Fibroblast of peridontal ligament (primary cell): ENCODE data around the gene CXXC1.
A peak's percentile ranks its signal among the peaks of the same experiment; 100 is the strongest.
"Not testable (repeated sequence)": the region's sequence is repeated elsewhere in the genome, so short reads cannot be mapped to it uniquely, and the experiment has no call there.

Experiments used
- DNase-seq: peaks from one replicate; pipeline ENCODE4 v3.0.0-alpha.2; 2010; ENCODE audit errors: extremely low read depth

The CXXC1 gene

DNA sequence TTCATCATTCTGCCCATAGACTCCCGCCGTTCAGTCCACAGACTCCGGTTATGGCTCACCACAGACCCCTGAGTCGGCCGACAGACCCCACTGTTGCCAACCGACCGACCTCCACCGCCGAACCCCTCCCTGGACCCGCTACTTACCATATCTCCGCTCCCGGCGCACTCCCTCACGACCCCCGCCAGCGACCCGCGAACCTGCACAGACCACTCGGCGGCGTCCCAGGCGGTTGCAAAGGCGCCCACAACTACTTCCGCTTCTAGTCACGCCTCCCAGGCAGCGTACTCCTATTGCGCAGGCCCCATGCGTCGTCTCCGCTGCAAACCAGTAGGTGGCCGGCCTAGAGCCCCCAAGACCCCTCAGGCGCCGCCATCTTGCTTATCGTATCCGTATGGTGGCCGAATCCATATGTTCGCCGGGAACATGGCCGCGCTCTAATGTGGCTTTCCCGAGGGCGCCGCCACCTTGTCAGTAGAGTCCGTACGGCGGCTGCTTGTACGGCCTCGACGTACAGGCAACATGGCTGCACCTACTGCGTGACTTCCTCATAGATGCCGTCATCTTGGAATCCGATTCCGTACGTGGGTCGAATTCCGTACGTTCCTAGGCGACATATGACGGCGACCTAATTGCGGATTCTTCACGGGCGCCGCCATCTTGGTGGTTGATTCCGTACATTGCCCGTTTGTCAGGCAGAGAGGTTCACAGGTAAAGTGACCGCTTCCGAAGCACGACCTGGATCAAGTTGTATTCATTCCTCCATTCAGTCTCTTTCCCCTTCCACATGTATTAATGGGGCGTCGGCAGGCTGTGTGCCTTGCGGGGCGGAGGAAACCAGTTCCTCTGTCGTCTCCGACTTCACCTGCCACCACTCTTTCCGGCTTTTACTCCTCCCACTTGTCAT lies at the start of gene CXXC1:
TSS of gene CXXC1 (minus strand) at position 252 of the 907 bp plus-strand sequence. CDS start at position 149, 103 bp downstream.
- peak; percentile 100 for DNase-seq

DNA sequence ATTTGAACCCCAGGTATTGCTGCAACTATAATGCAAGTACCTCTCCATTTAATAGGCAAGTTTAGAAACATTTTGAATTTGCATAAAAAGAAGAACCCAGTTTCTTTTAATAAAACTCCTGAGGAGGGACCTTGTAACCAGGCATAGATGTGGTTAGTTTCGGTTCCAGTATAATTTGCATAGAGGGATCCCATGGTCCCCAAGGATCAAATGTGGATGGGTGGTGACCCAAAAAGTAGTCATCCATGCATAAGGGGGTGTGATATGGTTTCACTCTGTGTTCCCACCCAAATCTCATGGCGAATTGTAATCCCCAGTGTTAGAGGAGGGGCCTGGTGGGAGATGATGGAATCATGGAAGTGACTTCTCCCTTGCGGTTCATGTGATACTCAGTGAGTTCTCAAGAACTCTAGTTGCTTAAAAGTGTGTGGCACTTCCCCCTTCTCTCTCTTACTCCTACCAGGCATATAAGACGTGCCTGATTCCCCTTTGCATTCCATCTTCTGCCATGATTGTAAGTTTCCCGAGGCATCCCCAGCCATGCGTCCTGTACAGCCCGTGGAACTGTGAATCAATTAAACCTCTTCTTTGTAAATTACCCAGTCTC lies 47.2 kb upstream of the CXXC1 start:
- DNase-seq = no peak

DNA sequence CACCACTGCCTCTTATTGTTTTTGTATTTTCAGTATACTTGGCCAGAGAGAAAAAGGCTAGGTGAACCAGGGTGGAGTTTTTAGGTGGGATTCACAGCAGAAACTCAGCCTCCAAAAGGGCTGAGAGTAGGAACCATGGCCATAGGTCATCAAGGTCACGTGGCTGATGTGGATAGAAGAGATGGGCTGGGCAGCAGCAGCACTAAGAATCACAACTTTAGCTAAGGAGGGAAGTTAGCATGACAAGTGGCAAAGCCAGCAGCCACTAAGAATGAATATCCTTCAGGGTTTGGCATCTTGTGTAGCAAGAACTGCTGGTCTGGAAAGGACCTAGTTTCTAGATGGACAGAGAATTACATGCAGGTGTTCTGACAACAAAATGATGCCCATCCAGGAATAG lies 44.2 kb upstream of the CXXC1 start:
- no peak for DNase-seq

DNA sequence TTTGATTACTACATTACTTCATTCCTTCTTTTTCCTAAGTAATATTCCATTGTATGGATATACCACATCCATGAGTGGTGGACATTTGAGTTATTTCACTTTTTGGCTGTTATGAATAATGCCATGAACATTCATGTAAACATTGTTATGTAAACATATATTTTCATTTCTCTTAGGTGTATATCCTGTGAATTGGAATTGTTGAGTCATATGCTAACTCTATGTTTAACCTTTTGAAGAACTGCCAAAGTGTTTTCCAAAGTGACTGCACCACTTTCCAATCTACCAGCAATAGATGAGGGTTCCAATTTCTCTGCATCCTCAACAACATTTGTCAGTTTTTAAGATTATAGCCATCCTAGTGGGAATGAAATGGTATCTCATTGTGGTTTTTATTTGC lies 42.7 kb upstream of the CXXC1 start:
- no peak for DNase-seq

DNA sequence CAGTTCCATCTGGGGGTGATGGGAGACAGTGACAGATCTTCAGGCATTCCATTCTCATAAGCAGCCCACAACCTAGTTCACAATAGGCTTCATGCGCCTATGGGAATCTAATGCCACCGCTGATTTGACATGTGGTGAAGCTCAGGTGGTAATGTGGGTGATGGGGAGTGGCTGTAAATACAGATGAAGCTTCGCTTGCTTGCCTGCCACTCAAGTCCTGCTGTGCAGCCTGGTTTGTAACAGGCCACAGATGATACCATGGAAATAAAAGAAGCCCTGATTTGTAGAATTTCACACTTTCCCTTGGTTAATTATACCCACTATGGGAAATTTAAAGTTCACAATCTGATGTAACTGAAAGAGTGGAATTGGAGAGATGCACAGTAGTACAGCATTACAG lies 40.5 kb upstream of the CXXC1 start:
- DNase-seq = no peak

DNA sequence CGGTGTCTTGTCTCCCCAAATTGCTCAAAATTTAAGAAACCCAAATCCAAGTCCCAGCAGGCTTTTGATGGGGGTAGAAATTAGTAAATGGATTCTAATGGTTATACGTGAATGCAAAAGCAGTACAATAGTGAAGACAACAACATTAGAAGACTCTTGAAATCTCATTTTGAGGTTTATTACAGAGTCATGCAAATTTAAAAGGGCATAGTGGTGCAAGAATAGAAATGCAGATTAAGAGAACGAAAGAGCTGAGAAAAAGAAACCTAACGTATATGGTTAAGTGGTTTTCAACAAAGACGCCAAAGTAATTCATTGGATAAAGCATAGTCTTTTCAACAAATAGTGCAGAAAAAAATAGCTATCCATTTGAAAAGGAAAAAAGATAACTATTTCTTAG lies 33.2 kb upstream of the CXXC1 start:
- DNase-seq = no peak

DNA sequence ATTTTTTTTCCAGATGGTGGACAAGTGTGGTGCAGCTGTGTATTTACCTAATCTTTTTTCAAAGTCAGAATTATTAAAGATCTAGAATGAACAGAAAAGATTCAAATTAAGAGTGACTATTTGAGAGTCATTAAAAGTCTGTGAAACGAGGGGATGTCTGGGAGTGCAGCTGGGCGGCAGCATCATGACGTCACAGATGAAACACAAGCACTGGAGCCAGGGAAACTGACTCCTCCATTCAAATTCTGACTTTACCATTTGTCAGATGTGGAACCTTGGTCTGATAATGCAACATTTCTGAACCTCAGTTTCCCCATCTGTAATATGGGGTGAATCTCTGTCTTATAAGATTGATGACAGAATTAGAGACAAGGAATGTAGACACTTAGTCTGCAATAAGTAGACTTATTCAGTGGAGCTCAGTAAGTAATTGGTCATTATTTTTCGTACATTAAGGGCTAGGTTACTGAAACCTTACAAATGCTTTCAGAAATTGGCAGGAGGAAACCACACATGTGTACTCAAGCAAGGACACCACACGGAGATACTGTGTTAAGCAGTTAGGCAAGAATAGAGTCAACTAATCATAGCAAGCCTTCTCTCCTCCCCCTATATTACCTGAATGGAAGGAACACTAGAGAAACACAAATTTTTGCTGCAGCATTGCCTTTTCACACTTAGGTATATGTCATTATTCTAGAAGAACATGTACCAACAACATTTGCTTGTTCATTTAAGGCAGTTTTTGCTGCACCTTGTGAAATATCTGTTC lies 27.8 kb upstream of the CXXC1 start:
- DNase-seq = no peak

DNA sequence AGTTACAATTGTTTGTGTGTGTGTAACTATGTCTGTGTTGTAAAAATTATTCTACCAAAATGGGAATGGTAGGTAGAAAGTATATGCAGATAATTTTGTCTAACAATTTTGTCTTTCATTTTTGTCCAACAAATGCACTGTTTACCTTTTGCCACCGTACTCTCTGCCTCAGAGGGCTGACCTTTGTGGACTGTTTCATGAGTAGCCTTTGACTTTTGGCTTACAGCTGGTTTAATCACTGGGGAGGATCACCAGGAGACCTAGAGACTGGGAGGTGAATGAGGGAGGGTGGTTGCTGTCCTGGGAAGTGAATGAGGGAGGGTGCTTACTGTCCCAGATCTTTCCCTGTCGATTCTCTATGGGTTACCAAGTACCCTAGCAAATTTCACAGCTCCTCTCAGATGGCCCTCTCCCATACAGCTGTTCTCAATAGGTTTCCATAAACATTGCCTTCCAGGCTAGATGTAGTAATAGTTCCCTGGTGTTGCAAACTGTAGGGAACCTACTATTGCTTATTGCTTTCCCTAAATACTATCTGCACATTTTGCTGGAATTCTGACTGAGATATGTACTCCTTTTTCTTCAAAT lies 26.5 kb upstream of the CXXC1 start:
- no peak for DNase-seq

DNA sequence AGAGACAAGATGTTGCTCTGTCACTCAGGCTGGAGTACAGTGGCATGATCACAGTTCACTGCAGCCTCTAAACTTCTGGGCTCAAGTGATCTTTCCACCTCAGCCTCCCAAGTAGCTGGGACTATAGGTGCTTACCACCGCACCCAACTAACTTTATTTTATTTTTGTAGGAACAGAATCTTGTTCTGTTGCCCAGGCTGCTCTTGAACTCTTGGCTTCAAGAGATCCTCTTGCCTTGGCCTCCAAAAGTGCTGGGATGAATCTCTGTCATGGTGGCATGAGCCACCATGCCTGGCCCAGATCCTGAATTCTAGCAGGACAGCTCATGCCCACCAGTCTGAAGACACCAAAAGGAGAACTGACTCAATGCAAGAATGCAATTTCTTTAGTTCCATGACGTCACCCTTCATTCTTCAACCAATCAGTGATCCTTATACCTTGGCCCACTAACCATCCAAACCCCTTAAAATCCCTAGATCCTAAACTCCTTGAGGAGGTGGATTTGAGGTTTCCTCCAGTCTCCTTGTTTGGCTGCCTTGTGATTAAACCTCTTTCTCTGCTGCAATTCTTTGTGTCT lies 25.6 kb upstream of the CXXC1 start:
- DNase-seq = no peak

DNA sequence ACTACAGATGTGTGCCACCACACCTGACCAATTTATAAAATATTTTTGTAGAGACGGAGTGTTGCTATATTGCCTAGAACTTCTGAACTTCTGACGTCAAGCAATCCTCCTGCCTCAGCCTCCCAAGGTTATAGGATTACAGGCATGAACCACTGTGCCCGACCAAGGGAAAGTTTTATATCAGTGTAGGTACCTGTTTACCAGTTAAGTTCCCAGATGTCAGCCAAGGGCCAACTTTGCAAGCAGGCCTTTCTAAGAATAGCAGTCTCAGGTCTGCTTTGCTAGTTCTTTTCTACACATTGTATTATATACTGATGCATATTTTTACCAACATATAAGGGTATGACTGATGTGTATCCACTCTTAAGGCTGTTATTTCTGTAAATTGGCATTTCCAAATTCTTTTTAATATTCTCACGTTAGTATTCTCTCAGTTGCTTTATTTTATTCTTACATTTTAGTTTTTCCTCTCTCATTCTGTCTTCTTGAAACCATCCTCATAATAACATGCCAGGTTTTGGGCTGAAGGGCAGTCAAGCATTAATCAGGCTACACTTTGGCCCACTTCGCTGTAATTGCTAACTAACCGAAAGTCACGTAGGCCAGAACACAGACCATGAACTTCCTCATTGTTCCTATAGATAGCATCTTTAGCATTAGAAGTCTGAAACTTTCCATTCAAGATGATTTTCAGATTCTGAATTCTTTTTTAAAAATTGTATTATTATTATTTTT lies 25.0 kb upstream of the CXXC1 start:
- DNase-seq = no peak

DNA sequence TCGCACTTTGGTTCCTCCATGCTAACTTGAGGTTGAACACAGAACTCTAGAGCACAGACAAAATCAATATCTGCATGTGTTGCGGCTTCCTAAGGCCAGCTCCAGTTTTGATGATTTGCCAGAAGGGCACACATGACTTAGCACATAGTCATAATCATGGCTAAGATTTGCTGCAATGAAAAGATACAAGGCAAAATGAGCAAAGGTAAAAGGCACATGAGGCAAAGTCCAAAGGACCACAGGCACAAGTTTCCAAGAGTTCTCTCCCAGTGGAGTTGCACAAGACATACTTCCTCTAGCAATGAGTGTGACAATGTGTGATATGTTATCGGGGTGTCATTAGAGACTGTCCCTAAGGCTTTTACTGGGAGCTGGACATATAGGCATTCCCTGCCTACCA lies 24.2 kb upstream of the CXXC1 start:
- DNase-seq = no peak

DNA sequence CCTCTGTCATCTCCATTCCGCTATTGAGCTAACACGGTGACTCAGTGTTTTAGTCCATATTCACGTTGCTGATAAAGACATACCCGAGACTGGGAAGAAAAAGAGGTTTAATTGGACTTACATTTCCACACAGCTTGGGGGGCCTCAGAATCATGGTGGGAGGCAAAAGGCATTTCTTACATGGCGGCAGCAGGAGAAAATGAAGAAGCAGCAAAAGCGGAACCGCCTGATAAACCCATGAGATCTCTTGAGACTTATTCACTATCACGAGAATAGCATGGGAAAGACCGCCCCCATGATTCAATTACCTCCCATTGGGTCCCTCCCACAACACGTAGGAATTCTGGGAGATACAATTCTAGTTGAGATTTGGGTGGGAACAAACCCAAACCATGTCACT lies 22.6 kb upstream of the CXXC1 start:
- DNase-seq = no peak

DNA sequence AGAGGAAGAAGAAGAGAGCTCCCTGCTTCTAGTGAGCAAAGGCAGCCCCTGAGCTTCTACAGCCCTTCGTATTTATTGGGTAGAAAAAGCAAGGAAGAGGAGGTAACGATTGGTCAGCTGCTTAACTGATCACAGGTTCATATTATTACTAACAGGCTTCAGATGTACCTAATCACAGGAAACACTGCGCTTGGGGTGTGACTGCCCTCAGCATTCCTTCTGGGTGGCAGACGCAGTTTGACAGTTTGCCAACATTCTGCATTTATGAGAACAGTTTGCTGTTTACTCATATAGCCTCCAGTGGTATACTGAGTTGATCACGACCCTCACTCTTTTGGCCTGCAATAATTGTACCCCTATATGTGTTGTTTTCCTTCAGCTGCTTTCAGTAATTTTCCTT lies 21.4 kb upstream of the CXXC1 start:
- DNase-seq = not testable (repeated sequence)

DNA sequence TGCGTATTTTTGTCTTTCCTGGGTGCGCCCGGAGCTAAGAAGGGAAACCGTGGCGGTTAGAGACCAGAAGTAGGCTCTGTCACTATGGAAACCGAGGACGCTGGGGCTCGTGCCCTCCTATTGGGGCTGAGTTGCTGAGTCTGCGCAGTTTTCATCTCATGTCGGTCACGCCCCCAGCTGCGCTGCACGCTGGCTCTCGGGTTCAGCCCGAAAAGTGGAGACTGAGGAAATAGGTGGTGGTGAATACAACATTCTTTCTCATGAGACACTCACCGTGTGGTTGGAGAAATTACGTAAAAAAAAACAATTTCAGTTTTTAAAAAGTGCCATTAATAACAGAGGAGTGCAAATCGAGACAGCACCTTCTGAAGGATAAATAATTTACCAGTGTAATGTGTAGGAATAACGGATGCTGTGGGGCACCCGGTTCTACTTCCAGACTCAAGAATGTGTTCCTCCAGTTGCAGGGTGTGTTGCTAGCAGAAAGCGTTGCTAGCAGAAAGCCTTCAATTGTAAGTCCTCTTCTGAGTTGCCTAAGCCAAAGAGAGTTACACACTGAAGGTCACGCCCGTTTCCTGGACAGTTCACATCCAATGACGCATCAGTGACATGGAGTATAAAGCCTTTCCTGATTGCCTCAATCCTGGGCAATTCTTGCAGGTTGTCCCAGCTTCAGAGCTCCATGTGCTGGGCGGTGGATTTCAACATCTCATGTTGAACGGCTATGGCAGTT lies 20.4 kb upstream of the CXXC1 start:
- peak; percentile 88 for DNase-seq

DNA sequence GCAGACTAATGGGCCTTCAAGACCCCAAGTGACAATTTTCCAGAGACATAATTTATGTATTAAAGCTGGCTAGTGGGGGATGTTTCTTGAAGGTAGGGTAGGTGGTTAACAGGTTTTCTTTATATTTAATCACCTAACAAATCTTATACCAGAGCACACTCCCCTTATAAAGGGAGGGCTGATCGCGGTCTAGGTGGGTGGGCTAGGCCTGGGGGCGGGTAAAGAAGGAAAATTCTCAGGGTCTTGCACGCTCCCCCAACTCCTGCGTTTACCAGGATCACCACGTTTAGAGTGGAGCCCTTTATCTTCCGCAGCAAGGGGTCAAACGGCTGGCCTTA lies 19.9 kb upstream of the CXXC1 start:
- DNase-seq = no peak

DNA sequence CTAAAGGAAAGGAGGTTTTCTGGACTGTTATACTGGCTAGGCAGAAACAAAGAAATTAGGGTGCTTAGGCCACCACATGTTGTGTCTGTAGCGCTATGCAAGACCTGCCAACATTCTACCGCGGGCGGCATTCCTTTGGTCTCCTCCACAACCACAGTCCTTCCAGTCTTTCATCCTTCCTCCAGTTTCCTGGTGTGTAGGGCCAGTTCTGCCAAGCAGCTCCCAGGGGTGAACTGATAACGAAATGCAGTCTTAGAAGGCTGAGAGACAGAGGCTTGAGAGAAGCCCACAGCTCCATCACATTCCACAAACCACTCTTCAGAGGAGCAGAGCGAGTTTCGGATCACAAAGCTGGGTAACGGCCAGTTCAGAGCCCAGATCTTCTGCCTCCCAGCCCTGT lies 19.5 kb upstream of the CXXC1 start:
- DNase-seq = peak; percentile 80

DNA sequence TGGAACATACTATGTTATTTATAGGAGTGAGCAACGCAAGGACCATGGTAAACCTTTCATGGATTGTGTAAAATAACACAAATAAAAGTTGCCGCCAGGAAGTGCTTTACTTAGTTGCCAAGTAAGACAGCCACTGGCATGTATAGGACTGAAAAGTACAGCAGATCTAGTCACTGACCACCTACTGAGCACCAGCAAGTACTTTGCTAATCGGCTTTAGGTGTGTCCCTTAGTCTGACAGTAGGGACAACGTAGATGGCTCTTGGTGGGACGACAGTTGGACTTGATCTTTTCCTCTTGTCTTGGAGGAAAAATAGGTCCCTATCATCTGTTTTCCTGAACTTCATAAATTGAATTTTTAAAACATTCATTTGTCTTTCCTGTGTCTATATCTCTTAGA lies 13.6 kb upstream of the CXXC1 start:
- no peak for DNase-seq

DNA sequence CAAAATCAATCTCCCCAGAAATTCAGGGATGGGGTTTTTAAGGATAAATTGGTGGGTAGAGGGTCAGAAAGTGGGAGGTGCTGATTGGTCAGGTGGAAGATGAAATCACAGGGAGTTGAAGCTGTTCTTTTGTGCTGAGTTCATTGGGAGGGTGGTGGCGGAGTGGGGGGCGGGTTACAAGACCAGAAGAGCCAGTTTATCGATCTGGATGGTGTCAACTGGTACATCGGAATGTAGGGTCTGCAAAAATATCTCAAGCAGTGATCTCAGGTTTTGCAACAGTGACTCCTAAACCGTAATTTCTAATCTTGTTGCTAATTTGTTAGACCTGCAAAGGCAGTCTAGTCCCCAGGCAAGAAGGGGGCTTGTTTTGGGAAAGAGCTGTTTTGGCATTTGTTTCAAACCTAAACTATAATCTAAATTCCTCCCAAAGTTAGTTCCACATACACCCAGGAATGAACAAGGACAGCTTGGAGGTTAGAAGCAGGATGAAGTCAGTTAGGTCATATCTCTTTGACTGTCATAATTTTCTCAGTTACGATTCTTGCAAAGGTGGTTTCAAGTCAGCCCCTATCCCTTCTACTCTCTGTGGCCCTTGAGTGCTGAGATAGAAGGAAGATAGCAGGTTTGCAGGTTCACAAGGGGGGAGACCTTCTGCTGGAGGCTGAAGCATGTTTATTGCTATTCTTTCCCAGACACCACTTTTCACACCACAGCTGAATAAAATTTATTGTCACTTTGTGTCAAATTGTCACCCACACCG lies 12.3 kb upstream of the CXXC1 start:
- DNase-seq = no peak

DNA sequence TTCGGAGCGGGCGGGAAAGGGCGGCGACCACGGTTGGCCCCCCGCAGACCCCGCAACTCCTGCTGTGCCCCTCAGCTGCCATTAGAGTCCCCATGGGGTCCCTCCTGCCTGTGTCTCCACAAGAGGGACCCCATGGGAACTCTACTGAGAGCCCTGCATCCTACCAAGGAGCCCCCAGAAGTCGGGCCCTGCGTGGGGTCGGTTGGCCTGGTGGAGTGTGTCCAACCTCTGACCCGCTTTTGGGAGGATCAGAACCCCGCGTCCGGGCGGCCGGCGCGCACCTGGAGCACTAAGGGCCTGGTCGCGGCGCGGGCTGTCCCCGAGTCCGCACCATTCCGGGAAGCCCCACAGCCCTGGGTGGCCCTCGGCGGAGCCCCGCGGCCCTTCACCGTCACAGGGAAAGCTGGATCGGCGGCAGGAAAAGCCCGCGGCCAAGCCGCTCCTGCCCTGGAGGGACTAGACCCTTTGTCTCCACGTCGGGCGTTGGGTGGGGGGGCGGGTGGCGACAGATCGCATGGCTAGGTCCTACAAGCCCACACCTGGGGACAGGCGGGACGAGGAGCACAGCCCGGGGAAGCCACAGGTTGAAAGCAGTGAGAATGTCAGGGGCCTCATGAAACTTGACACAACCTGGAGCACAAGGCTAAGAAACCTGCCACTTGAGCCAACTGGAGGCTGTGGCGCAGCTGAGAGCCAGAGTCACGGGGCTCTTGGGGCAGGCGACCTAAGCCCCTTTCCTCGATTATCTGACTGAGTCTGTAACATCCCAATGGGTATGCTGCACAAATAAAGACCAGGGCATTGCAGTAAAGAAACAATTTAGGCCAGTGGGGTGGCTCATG lies 11.2 kb upstream of the CXXC1 start:
- no peak for DNase-seq
